ENCODE data around the gene MYLK3. TPM values are rescaled to one million over a fixed set of nuclear protein-coding genes. Genes with fewer than 3 reads are reported as not detected.

MYLK3 gene
- total RNA-seq, 2 donors from 2014 or later: 230 to 333 TPM

GRCh38 chr16:46763147-46763546 is 15.0 kb upstream of the MYLK3 start:
- DNase-seq (peak; percentile 74), ATAC-seq (peak; percentile 84 to 86)
- intact Hi-C loops (cut with DNase I): no loop called here

GRCh38 chr16:46762583-46762982 is 14.4 kb upstream of the MYLK3 start:
- DNase-seq: no peak
- no peak for ATAC-seq
- intact Hi-C loops (cut with DNase I): no loop called here

GRCh38 chr16:46759309-46759708 is 11.2 kb upstream of the MYLK3 start:
- intact Hi-C loops (cut with DNase I): no loop called here
- DNase-seq: no peak
- no peak for ATAC-seq

- intact Hi-C loops (cut with DNase I): no loop called here
- DNase-seq (peak; percentile 81), ATAC-seq (peak; percentile 85 to 88)
These were observed 9.4 kb upstream of the MYLK3 start for GRCh38 chr16:46757339-46758050.

GRCh38 chr16:46756772-46757171 is 8.6 kb upstream of the MYLK3 start:
- DNase-seq (no peak), ATAC-seq (peak; percentile 2 to 38)
- intact Hi-C loops (cut with DNase I): no loop called here

- no peak for ATAC-seq
- no peak for DNase-seq
- intact Hi-C loops (cut with DNase I): no loop called here
These were observed 4.9 kb upstream of the MYLK3 start for GRCh38 chr16:46753015-46753414.

GRCh38 chr16:46751381-46751780 is 3.2 kb upstream of the MYLK3 start:
- ATAC-seq: no peak
- DNase-seq: no peak
- intact Hi-C loops (cut with DNase I): no loop called here

GRCh38 chr16:46748775-46749705 is 896 bp upstream of the MYLK3 start:
- peak; percentile 64 for DNase-seq
- peak; percentile 43 to 59 for ATAC-seq
- intact Hi-C loops (cut with DNase I): no loop called here

GRCh38 chr16:46746821-46747776 is 1.0 kb downstream of the MYLK3 start:
- peak; percentile 67 to 68 for ATAC-seq
- peak; percentile 71 for DNase-seq
- intact Hi-C loops (cut with DNase I): no loop called here

- DNase-seq (no peak), ATAC-seq (no peak)
- intact Hi-C loops (cut with DNase I): no loop called here
These were observed 2.5 kb downstream of the MYLK3 start for GRCh38 chr16:46745617-46746016.

GRCh38 chr16:46743232-46743719 is 4.9 kb downstream of the MYLK3 start:
- intact Hi-C loops (cut with DNase I): no loop called here
- ATAC-seq (peak in 1 of 2 donors; percentile 38), DNase-seq (peak; percentile 55)

GRCh38 chr16:46739934-46740333 is 8.2 kb downstream of the MYLK3 start:
- no peak for ATAC-seq
- no peak for DNase-seq
- intact Hi-C loops (cut with DNase I): no loop called here

GRCh38 chr16:46737621-46738214 is 10.4 kb downstream of the MYLK3 start:
- DNase-seq: no peak
- ATAC-seq: no peak
- intact Hi-C loops (cut with DNase I): no loop called here

GRCh38 chr16:46736695-46737094 is 11.4 kb downstream of the MYLK3 start:
- DNase-seq (no peak), ATAC-seq (peak in 1 of 2 donors; percentile 40)
- intact Hi-C loops (cut with DNase I): no loop called here

GRCh38 chr16:46733319-46733830 is 14.8 kb downstream of the MYLK3 start:
- intact Hi-C loops (cut with DNase I): no loop called here
- ATAC-seq (peak in 1 of 2 donors; percentile 16), DNase-seq (no peak)

GRCh38 chr16:46732561-46732960 is 15.6 kb downstream of the MYLK3 start:
- no peak for DNase-seq
- ATAC-seq: no peak
- intact Hi-C loops (cut with DNase I): no loop called here

- ATAC-seq (peak; percentile 32 to 45), DNase-seq (peak; percentile 48)
These were observed 16.2 kb downstream of the MYLK3 start for GRCh38 chr16:46731691-46732555.

More at GRCh38 chr16:46731691-46732555, 16.2 kb downstream of the MYLK3 start:
- intact Hi-C loops (cut with DNase I): no loop called here
